GM12878 (cell line): ENCODE data around the gene BCORL1.

Source experiments
- NFIC ChIP-seq: IDR thresholded peaks from 2 replicates; pipeline ENCODE4 v1.6.1; 2012; ENCODE audit warnings: low read depth, mild to moderate bottlenecking, inconsistent platforms, low read length, moderate library complexity
- TF ChIP-seq, protein P1 (sequence below): IDR thresholded peaks from 2 replicates; pipeline ENCODE4 v1.6.1; 2012; ENCODE audit warnings: low read depth, low read length, improper control_type of control experiment

- TF ChIP-seq, protein P1, sequence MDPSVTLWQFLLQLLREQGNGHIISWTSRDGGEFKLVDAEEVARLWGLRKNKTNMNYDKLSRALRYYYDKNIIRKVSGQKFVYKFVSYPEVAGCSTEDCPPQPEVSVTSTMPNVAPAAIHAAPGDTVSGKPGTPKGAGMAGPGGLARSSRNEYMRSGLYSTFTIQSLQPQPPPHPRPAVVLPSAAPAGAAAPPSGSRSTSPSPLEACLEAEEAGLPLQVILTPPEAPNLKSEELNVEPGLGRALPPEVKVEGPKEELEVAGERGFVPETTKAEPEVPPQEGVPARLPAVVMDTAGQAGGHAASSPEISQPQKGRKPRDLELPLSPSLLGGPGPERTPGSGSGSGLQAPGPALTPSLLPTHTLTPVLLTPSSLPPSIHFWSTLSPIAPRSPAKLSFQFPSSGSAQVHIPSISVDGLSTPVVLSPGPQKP: no peak
- no peak for TF ChIP-seq NFIC
These were observed 117.7 kb downstream of the BCORL1 start for GRCh38 chrX:130100180-130100579.
